Measurements from ENCODE around the gene SP2. TPM values are rescaled to one million over a fixed set of nuclear protein-coding genes. Genes with fewer than 3 reads are reported as not detected.

Gene SP2
- total RNA-seq, 1 donor from 2014 or later: 14.1 TPM

DNA sequence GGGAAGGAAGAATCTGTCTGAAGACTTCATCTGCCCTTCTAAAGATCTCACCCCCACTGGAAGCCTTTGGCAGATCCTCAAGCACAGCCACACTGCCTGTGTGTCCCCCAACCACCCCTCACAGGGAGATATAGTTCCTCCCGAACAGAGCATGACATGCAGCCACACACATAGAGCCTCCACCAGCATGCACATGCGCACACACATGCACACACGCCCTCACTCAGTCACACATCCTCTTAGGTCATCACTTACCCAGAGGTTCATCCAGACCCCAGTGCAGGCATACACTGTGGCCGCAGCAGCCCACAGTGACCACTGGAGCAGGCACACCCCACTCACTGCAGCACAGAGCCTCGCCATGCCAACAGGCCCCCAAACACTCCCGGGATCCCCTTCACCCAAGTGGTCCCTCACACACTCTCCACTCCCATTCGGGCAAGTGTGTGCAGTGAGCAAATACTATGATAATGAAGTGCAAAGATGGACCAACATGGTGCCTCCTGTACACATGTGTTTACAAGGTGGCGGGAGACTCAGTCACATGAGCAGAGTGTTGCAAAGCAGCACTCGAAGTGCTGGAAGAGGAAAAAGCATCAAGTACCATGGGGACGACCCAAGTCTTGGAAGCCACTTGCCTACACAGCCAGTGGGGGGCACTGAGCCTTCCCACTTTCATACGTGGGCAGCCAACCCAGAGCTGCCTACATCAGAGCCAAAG lies 28.1 kb upstream of the SP2 start:
- intact Hi-C loops (cut with micrococcal nuclease): no loop called here
- ATAC-seq: no peak
- DNase-seq: no peak

DNA sequence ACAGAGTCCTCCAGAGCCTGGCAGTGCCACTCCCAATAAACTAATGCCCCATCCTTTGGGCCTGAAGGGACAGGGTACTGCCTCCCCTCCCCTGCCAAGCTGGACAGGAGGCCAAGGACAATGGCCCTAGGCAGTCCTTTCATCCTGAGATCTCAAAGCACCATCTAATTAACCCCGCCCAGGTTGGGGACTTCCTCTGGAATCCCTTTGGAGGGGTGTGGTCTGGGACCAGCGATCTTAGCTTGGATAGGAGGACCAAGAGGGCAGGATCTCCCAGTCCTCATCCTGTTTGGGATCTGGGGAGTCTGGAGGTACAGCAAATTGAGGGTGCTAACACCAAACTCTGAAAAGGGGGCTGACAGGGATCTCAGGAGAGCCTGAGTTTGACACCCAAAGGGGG lies 26.9 kb upstream of the SP2 start:
- intact Hi-C loops (cut with micrococcal nuclease): no loop called here
- no peak for ATAC-seq

DNA sequence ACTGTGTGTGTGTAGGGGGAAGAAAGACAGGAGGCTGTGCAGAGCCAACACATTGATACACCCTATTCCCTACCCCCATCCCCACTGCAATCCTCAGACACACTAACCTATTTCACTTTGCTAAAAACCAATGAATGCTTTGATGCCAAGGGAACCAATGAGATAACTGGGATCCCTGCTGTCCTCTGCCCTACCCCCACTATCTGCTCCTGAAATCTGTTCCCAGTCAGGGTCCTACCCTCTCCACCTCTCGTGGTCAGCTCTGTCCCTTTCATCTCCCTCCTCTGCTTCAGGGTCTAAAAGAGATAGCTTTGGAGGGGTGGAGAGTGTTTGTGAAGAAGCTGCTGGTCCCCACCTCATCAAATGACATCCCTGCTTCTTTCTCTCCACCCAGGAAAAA lies 26.0 kb upstream of the SP2 start:
- intact Hi-C loops (cut with micrococcal nuclease): no loop called here
- DNase-seq (no peak), ATAC-seq (no peak)

More for the DNA sequence above, 26.9 kb upstream of the SP2 start:
- DNase-seq: no peak

DNA sequence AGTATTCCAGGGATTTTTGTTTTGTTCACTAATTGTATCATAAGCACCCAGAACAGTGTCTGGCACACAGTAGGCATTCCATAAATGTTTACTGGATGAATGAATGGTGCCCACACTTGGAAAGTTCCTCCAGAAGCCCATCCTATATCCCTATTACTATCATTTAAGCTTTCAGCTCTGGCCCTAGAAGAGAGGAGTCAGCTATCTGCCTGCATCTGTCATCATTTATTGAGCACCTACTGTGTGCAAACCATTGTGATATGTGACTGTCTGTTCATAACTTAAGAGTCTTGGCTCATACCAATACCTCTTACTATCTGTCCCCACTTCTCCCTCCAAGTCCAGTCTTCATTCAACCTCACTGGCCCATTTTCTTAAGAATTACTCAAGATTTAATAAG lies 25.0 kb upstream of the SP2 start:
- ATAC-seq (no peak), DNase-seq (no peak)
- intact Hi-C loops (cut with micrococcal nuclease): no loop called here

DNA sequence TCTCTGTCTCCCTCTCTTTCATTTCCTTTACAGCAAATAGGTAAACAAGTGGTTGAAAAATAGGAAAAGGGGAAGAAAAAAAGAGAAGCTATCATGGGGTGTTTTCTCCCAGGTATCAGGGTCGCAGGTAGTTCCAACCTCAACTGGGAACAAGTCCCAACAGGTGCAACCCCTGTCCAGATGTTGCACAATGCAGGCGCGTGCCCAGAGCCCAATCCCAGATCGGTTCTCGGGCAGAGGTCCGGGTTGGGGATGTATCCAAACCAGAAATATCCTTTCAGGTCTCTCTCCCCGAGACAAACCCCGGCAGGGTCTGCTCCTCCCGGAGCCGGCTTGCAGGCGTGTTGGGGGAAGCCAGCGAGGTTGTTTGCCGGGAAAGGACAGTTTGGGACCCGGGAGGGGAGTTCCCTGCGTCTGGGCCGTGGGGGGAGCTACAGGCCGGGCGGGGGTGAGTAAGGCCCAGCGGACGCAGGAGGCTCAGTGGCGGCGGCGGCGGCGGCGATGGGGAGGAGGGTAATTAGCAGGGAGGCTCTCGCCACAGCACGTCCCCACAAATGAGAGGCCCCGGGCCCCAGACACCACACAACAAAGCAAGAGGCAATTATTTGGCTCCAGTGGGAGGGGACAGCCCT lies 23.9 kb upstream of the SP2 start:
- no peak for DNase-seq
- intact Hi-C loops (cut with micrococcal nuclease): no loop called here
- ATAC-seq: no peak

DNA sequence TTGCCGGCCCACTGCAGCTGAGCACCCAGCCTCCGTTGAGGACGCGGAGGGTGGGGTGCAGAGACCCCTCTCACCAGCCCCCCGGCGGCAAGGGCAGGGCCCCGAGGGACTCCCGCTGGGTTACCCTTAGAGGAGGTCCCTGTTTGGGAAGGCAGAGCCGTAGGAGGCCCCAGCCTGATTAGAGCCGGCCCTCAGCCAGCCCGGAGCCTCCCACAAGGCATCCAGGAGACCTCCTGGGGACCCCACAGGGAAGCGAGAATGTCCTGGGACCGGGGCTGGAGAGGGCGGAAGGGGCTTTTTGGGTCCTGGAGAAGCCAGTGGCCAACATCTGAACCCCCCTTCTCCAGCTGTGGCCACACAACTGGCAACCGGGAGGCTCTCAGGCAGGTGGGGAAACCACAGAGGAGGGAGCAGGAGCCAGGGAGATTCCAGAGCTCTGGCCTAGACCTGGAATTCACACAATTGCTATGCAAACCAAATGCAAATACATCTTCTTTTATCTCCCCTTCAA lies 23.3 kb upstream of the SP2 start:
- intact Hi-C loops (cut with micrococcal nuclease): no loop called here
- DNase-seq (no peak), ATAC-seq (no peak)

- intact Hi-C loops (cut with micrococcal nuclease): no loop called here
- DNase-seq (no peak), ATAC-seq (no peak)
Observed at GRCh38 chr17:47873200-47874090, 22.6 kb upstream of the SP2 start.

GRCh38 chr17:47875011-47875985 lies 20.7 kb upstream of the SP2 start:
- DNase-seq (no peak), ATAC-seq (no peak)
- intact Hi-C loops (cut with micrococcal nuclease): no loop called here

DNA sequence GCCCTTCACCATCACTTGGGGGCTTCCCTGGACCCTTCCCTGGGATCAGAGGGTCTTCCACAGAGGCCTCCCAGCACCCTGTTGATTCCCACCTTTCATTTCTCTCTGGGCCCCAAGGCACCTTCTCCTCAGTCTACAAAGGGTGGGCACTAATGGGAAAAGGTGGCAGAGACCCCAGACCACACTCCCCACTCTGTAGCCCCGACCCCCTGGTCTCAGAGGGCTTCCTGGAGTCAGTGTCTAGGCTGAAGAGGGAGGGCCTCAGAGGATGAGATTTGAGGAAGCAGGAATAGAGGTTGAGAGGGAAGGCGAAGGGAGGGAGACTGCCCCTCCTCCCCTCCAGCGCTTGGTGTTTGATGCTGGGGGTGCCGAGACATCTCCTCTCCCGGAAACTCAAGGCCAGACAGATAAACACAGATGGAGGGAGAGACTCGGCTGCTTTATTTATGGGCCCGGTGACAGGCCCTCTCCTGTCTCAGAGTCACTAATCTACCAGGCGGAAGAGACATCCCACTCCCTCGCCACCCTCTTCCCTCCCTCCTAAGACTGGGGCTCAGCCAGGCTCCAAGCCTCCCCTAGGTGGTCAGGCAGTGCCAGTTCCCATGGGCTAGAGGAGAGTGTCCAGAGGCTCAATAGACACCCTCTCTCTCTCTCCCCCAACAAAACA lies 18.5 kb upstream of the SP2 start:
- ATAC-seq (no peak), DNase-seq (no peak)
- intact Hi-C loops (cut with micrococcal nuclease): no loop called here

GRCh38 chr17:47878203-47879027 lies 17.6 kb upstream of the SP2 start:
- DNase-seq (no peak), ATAC-seq (no peak)
- intact Hi-C loops (cut with micrococcal nuclease): no loop called here

DNA sequence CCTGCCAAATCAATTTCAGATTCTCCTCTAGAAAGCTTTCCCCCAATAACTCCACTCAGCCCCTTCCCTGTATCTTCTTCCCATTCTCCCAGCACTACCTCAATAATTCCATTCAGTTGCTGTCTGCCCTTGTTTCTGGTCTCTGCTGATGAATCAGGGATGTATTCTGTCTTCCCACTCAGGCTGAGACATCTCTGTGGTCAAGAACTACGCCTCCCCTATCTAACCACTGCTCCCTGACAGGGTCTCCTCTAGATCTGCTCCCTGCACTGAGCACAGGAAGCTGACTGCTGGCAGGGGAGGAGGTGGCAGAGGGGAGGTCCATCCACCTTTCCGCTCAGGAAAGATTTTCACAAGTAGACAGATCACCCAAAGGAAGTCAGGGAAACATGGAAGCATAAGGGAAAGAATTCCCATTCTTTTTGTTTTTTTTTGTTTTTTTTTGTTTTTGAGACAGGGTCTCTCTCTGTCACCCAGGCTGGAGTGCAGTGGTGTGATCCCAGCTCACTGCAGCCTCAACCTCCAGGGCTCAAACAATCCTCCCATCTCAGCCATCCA lies 16.9 kb upstream of the SP2 start:
- intact Hi-C loops (cut with micrococcal nuclease): no loop called here
- ATAC-seq (no peak), DNase-seq (no peak)

DNA sequence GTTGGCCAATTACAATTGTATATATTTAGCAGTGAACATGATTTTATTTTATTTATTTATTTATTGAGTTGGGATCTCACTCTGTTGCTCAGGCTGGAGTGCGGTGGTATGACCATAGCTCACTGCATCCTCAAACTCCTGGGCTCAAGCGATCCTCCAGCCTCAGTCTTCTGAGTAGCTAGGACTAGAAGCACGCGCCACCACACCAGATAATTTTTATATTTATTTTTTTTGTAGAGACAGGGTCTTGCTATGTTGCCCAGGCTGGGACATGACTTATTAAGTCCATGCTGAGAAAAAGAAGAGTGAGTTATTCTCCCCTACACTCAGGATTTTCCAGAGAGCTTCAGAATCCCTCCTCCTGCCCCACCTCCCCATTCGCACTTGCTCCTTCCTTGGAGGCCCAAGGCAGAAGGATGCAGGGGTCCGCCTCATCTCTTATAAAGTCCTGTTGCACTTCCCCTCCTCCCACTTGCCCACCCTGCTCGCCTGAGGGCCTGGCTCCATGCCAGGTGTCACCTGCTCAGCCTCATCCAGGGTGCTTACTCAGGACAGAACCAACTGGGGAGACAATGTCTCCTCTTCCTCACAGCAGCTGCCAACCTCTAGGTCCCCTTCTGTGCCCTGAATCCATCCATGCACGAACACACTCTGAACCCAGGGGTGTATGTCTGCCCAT lies 16.1 kb upstream of the SP2 start:
- DNase-seq (no peak), ATAC-seq (no peak)
- intact Hi-C loops (cut with micrococcal nuclease): no loop called here

DNA sequence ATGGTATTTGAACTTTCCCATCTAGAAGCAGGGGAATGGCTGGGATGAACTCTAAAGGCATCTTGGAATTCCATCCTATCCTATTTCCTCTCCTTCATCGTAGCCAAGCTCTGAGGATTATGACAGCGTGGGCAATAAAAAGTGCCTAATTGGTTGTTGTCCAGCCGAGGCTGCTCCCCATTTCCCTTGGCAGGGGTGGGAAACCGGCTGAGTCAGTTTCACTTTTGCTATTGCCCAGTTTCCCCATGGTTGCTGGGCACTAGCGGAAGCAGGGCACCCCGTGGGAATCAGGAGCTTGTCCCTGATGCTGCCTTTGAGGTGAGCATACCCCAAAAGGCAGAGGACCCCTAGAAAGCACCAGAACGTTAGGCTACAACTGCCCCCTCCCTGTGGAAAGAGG lies 13.8 kb upstream of the SP2 start:
- ATAC-seq (no peak), DNase-seq (no peak)
- intact Hi-C loops (cut with micrococcal nuclease): no loop called here

DNA sequence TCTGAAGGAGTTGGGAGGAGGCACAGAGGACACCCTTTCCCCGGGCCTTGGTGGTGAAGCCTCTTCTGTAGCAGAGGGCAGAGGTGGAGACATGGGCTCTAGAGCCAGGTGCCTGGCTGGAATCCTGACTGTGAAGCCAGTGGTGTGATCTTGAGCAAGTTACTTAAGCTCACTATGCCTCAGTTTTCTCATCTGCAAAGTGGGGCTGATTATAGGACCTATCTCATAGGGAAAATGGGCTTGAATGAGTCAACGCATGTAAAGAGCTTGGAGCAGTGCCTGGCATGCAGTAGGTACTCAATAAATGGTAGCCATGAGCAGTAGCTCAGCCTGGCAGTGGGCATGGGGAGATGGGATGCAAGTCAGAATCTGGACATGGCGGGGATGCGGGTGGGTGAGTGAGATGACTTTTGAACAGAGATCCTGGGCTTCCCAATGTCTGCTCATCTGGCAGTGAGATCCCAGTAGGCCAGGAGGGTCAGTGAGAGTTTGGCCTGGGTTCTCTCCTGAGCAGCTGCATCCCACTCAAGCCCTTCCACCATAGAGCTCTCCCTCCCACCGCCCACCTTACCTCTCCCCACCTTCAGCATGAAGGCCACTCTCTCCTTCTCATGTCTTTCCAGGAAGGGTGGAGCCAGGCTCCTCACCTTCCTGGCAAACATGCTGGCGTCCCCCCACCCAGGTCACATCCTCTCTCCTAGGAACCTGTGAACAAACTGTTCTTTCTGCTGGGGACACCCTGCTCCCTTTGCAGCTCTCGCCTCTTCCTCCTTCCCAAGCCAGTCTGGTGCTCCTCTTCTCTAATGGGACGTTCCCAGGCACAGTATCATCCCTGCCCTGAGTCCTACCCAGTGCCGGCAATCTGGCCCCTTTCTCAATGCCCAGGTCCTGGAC lies 13.1 kb upstream of the SP2 start:
- intact Hi-C loops (cut with micrococcal nuclease): no loop called here
- no peak for ATAC-seq
- DNase-seq: no peak

GRCh38 chr17:47883589-47884426 lies 12.2 kb upstream of the SP2 start:
- ATAC-seq (no peak), DNase-seq (no peak)
- intact Hi-C loops (cut with micrococcal nuclease): no loop called here
